ENCODE measurements around the gene ALG9. TPM values are rescaled to one million over a fixed set of nuclear protein-coding genes. Genes with fewer than 3 reads are reported as not detected.

Gene ALG9
- total RNA-seq, 4 donors from 2014 or later = 26.7 to 33.9 (median 31.1) TPM

- peak overlapping the region in 1 of 4 donors; percentile 31 for H3K27ac ChIP-seq
- ATAC-seq = no peak
Measured at GRCh38 chr11:111796696-111797095, 74.7 kb downstream of the ALG9 start.

GRCh38 chr11:111795334-111795985, 75.9 kb downstream of the ALG9 start:
- Histone ChIP-seq H3K9me3 (no peaks in the 10 kb centered on the region), H3K27me3 (no peaks in the 10 kb centered on the region), H3K4me1 (peaks cover 0 to 13% (median 0%) of the 10 kb centered on the region in 3 donors), H3K4me3 (no peak overlapping the region), H3K27ac (no peak overlapping the region), H3K36me3 (peaks cover 0 to 22% of the 10 kb centered on the region in 2 donors)
- TF ChIP-seq EP300 (IDR thresholded peaks at IDR 0.05) (no peak), CTCF (IDR thresholded peaks at IDR 0.05) (no peak), POLR2A (IDR thresholded peaks at IDR 0.05) (no peak), POLR2AphosphoS5 (IDR thresholded peaks at IDR 0.05) (peak; percentile 64)
- no peak for ATAC-seq
- 85 to 94% methylated on average over 6 to 7 of the region's 7 CpGs for WGBS, 2 donors (ENCODE audit: low coverage in 1 of 2)

More at GRCh38 chr11:111796696-111797095, 74.7 kb downstream of the ALG9 start:
- H3K4me3 ChIP-seq = no peak overlapping the region
- TF ChIP-seq EP300 (IDR thresholded peaks at IDR 0.05) (no peak), CTCF (IDR thresholded peaks at IDR 0.05) (no peak), POLR2A (IDR thresholded peaks at IDR 0.05) (no peak), POLR2AphosphoS5 (IDR thresholded peaks at IDR 0.05) (no peak)
- 38 to 46% methylated on average over 3 of the region's 3 CpGs for WGBS, 2 donors (ENCODE audit: low coverage in 1 of 2)
- no peaks in the 10 kb centered on the region for H3K27me3 ChIP-seq
- peaks cover 0 to 24% of the 10 kb centered on the region in 2 donors for H3K36me3 ChIP-seq
- H3K4me1 ChIP-seq = peaks cover 0 to 13% (median 0%) of the 10 kb centered on the region in 3 donors
- H3K9me3 ChIP-seq = no peaks in the 10 kb centered on the region

- Histone ChIP-seq H3K27me3 (no peaks in the 10 kb centered on the region), H3K36me3 (peaks cover 0 to 27% of the 10 kb centered on the region in 2 donors), H3K27ac (peak overlapping the region in 2 of 4 donors; percentile 23 to 38), H3K9me3 (no peaks in the 10 kb centered on the region), H3K4me1 (peaks cover 0 to 13% (median 0%) of the 10 kb centered on the region in 3 donors), H3K4me3 (no peak overlapping the region)
- 62 to 64% methylated on average over 5 of the region's 5 CpGs for WGBS, 2 donors (ENCODE audit: low coverage in 1 of 2)
- TF ChIP-seq POLR2A (IDR thresholded peaks at IDR 0.05) = no peak
- TF ChIP-seq POLR2AphosphoS5 (IDR thresholded peaks at IDR 0.05) = peak; percentile 8
- no peak for ATAC-seq
Measured at GRCh38 chr11:111793863-111794262, 77.5 kb downstream of the ALG9 start.

- TF ChIP-seq EP300 (IDR thresholded peaks at IDR 0.05) (no peak), POLR2A (IDR thresholded peaks at IDR 0.05) (no peak), POLR2AphosphoS5 (IDR thresholded peaks at IDR 0.05) (no peak)
- Histone ChIP-seq H3K36me3 (peaks cover 0 to 27% of the 10 kb centered on the region in 2 donors), H3K9me3 (no peaks in the 10 kb centered on the region), H3K27me3 (no peaks in the 10 kb centered on the region), H3K4me3 (no peak overlapping the region), H3K4me1 (peaks cover 0 to 20% (median 2%) of the 10 kb centered on the region in 3 donors), H3K27ac (peak overlapping the region in 1 of 4 donors; percentile 23)
- ATAC-seq = no peak
- 75 to 78% methylated on average over 2 to 3 of the region's 6 CpGs for WGBS, 2 donors (ENCODE audit: low coverage in 1 of 2)
Measured at GRCh38 chr11:111792955-111793500, 78.4 kb downstream of the ALG9 start.

- H3K4me1 ChIP-seq = peaks cover 0 to 27% (median 5%) of the 10 kb centered on the region in 3 donors
- no peaks in the 10 kb centered on the region for H3K9me3 ChIP-seq
- no peaks in the 10 kb centered on the region for H3K27me3 ChIP-seq
- TF ChIP-seq POLR2AphosphoS5 (IDR thresholded peaks at IDR 0.05) (no peak), CTCF (IDR thresholded peaks at IDR 0.05) (no peak), POLR2A (IDR thresholded peaks at IDR 0.05) (no peak), EP300 (IDR thresholded peaks at IDR 0.05) (no peak)
- H3K36me3 ChIP-seq = peaks cover 0 to 23% of the 10 kb centered on the region in 2 donors
- 90 to 100% methylated on average over 1 of the region's 1 CpG for WGBS, 2 donors (ENCODE audit: low coverage in 1 of 2)
- ATAC-seq = no peak
- no peak overlapping the region for H3K27ac ChIP-seq
- H3K4me3 ChIP-seq = no peak overlapping the region
Measured at GRCh38 chr11:111792314-111792713, 79.1 kb downstream of the ALG9 start.
